GM23338 (cell line): ENCODE data around the gene LASP1NB.

Experiments used
- CREB1 ChIP-seq: fragments of 250-450 bp; sonication (Bioruptor Pico); IDR thresholded peaks from 2 replicates; pipeline ENCODE4 v1.5.0; 2020; ENCODE audit warnings: low read depth, mild to moderate bottlenecking, moderate library complexity
- CTCF ChIP-seq, 2 experiments: fragments of 200-600 bp in 1 of 2; sonication (generic) in 1 of 2; conservative IDR thresholded peaks; 2 replicates each; pipeline versions ENCODE4 v1.5.1 to v1.6.1; 2016 to 2017; ENCODE audit warnings: antibody characterized with exemption in 2 of 2, low read depth in 2 of 2, mild to moderate bottlenecking in 2 of 2, moderate library complexity in 1 of 2

- TF ChIP-seq CTCF (conservative IDR thresholded peaks at IDR 0.05; ENCODE audit: low read depth in 2 of 2) (no peak), CREB1 (no peak)
These were observed 40.2 kb upstream of the LASP1NB start for GRCh38 chr17:38885044-38885727.
